AG08396 (cell line): Measurements from ENCODE around the gene ADAMTS10.
"Not testable (repeated sequence)": the region's sequence is repeated elsewhere in the genome, so short reads cannot be mapped to it uniquely, and the experiment has no call there.

Experiments used
- DNase-seq: peaks from one replicate; pipeline ENCODE4 v3.0.0; 2012; ENCODE audit warnings: low spot score, mixed read lengths

Gene ADAMTS10

DNA sequence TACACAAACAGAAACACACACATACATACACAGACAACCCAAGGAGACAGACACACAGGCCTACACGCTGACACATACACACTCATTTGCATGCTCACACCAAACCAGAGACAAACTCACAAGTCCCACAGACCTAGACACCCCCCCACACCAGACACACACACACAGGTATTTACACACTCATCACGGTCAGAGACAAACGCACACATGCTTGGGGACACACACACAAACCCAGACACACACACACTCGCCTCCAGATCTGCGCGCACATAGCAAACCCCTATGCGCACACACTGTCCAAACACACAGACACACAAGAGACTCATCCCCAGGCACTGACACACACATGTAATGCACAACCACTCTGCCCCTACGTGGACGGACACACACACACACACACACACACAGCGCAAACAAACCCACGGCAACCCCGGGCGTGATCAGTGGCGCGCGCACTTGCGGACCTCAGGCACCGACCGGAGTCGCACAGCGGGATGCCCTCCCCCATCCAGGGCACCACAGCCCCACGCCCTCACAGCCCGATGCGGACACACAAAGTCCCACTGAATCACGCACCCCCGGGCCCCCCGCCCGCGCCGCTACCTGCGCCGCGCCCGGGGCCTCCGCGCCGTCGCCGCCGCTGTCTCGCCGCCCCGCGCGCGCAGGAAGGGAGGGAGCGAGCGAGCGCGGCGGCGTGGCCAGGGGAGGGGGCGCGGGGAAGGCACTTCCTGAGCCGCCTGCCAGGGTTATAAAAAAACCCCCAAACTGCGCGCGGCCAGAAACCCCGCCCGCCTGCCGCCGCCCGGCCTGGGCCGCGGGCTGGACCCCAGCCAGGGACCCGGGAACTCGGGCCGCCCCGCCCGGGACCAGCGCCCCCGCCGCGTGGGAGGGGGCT, at the start of gene ADAMTS10:
Gene ADAMTS10 (minus strand): TSS at position 675 of the 895 bp plus-strand sequence. CDS start 5,005 bp downstream, outside the sequence.
- DNase-seq: peak; percentile 62

DNA sequence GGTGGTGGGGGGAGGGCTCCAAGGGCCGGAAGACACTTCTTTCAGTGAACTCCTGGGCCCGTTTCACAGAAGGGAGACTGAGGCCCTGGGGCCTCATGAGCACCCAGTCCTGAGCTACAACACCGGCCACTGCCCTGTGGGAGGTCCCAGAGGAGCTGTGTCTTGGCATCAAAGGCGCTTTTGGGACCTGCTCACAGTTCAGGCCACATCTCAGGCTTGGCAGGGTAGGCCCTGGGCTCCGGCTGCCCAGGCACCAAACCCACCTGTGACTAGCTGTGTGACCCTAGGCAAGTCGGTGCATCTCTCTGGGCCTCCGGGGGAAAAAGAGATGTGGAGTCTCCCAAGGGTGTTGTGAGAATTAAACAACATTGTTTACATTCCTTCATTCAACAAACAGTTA, 49.4 kb upstream of the ADAMTS10 start:
- DNase-seq: no peak

DNA sequence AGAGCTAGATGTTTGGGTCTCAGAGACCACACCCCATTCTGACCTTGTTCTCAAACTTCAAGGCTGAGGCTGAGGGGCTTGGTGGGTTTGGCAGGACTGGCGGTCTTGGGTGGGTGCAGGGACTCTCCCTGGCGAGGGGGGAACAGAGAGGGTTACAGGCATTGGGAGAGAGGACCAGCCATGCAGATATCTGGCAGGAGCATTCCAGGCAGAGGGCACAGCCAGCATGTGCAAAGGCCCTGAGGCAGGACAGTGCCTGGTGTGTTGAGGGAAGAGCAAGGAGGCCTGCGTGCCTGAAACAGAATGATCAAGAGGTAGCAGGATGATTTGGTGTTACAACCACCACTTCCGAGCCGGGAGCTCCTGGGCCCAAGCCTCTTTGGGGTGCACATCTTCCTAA, 47.4 kb upstream of the ADAMTS10 start:
- DNase-seq: no peak

DNA sequence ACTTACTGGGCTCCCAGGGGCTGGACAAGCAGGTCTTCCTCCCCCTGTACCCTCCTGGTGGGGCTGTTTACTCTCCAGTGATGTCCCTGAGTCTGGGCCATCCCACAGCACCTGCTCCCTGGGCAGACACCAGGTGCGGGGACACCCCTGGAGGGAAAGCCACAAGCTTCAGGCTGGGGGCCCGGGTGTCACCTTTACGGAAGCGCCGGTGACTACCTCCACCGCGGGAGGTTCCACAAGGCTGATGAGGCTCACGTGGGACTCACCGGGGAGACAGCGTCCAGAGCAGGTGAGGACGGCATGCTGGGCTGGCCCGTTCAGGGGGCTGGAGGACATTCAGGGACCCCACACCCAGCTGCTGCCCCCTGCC, 44.8 kb upstream of the ADAMTS10 start:
- DNase-seq: no peak

DNA sequence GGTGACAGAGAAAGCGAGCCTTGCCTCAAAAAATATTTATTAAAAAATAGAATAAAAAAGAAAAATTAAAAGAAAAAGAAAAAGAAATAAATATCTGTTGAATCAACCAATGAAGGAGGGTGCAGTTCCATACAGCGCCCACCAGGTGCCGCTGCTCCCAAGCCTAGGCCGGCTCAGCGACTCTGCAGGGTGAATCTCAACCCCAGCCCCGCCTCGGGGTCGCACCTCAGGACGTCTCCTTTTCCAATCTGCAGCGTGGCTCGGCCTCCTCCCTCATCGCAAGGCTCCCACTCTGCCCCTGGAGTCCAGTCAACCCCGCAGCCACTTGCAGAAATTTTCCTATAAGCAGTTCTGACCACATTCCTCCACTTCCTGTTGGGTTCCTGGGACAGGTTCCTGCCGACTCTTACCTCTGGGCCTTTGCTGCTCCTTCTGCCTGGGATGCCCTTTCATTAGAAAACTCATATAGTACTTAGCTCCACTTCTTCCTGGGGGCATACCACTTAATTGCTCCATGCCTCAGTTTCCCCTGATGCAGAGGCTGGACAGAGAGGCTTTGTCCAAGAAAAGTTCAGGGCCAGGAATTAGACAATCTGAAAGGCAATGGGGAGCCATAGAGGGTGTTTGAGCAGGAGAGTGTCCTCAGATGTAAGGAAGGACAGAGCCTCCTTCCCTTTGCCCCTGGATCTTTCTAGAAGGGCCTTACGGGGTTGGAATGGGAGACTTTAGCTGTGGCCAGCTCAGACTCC, 44.2 kb upstream of the ADAMTS10 start:
- DNase-seq: peak; percentile 79

DNA sequence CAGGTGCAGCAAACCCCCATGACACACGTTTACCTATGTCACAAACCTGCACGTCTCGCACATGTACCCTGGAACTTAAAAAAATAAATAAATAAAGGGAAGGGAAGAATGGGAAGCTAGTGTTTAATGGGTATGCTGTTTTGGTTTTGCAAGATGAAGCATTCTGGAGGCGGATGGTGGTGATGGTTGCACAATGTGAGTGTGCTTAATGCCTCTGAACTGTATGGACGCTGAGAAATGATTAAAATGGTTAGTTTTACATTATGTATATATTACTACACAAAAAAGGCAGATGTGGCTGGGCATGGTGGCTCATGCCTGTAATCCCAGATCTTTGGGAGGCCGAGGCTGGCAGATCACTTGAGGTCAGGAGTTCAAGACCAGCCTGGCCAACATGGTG, 37.7 kb upstream of the ADAMTS10 start:
- no peak for DNase-seq

DNA sequence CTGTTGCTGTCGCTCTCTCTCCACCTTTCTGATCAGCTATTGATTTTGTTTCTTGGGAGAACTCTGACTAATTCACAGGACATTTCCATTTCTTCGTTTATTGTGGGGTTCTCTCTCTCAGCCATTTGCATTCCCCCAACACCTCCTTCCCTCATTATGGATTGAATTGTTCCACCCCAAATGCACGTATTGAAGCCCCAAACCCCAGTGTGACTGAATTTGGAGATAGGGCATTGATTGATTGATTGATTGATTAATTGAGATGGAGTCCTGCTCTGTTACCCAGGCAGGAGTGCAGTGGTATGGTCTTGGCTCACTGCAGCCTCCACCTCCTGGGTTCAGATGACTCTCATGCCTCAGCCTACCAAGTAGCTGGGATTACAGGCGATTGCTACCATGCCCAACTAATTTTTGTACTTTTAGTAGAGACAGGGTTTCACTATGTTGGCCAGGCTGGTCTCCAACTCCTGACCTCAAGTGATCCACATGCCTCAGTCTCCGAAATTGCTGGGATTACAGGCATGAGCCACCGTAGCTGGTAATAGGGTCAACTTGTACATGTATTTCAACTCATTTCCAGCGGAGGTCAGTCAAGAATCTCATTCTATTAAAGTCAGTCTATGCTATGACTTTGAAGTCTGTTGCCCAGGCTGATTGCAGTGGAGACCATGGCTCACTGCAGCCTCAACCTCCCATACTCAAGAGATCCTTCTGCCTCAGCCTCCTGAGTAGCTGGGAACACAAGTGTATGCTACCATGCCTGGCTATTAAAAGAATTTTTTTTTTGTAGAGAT, 33.5 kb upstream of the ADAMTS10 start:
- DNase-seq: no peak

DNA sequence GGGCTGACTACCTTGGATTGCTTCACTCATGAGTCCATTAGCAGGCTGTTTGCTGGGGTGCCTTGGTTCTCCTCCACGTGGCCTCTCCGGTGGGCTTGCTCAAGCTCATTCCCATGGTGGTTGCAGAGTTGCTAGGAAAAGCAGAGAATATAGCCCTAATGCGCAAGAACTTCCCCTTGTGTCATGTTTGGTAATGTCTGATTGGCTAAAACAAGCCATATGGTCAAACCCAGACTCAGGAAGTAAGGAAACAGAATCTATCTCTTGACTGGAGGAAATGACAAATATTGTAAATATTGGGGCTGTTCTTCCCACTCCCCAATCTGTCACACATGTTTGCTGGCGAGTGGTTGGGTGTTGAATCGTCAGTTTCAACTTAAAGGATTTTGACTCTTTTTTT, 32.0 kb upstream of the ADAMTS10 start:
- DNase-seq: no peak

DNA sequence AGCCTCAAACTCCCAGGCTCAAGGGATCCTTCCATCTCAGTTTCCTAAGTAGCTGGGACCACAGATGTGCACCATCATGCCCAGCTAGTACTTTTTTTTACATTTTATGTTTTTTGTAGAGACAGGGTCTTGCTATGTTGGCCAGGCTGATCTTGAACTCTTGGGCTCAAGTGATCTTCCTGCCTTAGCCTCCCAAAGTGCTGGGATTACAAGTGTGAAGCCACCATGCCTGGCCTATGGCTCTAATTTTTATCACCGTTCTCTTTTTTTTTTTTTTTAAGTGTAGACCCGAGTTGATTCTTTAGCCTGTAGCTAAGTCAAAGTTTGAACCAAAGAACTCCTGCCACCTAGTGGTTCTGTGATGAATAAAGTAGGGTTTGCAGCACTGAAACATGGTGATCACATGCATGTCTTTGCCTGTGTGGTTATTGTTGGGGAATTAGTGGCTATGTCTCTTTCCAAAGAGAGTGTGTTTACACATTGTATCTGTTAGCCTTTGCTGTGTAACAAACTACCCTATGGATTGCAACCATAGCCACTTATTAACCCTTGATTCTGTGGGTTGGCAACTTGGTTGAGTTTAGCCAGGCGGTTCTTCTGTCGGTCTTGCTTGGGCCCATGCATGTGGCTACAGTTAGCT, 31.5 kb upstream of the ADAMTS10 start:
- DNase-seq: peak; percentile 59

DNA sequence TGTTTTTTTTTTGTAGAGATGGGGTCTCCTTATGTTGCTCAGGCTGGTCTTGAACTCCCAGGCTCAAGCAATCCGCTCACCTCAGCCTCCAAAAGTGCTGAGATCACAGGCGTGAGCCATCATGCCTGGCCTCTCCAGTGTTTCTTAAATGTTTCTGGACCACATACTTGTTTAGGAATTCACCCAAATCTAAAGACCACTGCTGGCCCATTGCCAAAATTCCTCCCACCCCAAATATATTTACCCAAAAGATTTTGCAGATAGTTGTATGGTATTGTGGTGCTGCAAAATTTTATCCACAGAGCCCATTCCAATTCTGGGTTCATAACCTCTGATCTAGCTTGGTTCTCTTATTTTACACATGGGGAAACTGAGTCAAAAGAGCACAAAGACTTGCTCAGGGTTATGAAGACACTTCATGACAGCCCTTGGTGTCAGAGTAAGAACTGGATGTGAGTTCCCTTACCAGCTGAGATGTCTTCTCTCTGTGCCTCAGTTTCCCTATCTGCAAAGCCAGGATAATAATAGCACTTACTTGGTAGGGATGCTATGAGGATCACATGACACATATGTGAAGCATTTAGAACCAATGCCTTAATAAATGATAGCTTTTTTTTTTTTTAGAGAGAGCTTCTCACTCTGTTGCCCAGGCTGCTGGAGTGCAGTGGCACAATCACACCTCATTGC, 30.8 kb upstream of the ADAMTS10 start:
- DNase-seq: no peak

DNA sequence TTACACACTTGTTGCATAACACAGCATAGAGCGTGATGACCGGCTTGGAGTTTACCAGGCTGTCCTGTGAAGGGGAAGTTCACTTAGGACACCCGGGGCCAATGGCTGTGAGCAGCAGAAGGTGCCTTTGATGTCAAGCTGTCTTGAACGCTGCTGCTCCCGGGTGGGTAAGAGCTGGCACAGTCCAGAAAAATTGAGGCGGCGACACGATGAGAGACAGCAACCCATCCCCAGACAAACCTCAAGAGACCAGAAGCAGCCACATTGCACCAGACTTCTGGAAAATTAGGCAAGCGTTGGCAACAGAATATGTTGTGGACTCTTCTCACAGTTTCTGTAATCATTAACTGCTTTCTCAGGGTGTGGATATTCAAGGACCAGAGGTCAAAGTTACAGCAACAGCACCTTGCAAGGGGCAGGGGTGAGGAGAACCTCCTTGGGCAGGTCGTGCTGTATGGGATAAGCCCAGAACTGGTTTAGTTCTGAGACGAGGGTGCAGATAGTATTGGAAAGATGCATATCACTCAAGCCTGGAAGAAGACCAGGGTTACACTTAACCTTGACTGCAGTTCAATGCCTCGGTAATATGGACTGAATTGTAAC, 30.0 kb upstream of the ADAMTS10 start:
- DNase-seq: no peak

DNA sequence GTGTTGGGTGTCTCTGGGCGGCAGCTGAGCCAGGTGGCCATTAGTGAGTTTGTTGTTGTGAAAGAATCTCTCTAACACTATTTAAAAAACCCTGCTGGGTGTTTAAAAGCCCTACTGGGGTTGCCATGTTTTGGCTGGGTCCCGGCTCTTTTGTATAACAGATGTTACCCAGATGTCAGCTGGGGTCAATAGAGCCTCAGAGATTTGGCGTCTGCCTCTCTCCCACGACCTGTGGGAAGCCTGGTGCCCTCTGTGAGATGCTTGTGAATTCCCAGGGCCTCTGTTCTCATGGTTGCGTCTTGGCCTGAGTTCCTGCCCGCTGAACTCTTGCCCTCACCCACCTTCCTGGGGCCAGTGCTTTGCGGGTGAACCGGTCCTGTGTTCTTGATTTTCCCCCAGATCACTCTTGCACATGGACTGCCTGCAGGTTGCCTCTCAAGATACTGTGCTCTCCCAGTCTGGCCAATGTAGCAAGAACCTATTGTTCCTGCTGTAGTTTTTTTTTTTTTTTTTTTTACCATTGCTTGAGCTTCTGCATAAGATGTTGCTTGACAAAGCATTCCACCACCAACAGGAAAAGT, 29.4 kb upstream of the ADAMTS10 start:
- DNase-seq: no peak

DNA sequence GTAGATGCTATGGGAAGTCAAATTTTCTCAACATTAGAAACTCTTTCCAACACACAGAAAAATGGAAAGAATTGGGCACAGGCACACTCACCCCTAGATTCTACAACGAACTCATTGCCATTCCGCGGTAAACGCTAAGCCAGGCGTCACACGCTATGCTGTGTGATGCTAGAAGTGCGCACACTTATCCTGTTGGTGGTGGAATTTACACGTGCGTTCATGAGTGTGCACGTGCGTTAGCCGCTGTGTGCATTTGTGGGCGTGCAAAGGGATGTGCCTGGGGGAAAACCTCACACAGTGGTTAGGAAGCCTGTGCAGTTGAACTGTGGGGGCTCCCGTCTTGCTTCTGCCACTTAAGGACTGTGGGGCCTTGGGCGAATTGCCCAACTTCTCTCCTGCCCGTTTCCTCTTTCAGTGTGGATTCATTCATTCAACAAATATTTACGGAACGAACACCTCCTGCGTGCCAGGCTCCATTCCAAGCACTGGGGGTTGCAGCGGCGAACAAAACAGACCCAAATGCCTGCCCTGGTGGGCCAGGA, 27.6 kb upstream of the ADAMTS10 start:
- DNase-seq: no peak

DNA sequence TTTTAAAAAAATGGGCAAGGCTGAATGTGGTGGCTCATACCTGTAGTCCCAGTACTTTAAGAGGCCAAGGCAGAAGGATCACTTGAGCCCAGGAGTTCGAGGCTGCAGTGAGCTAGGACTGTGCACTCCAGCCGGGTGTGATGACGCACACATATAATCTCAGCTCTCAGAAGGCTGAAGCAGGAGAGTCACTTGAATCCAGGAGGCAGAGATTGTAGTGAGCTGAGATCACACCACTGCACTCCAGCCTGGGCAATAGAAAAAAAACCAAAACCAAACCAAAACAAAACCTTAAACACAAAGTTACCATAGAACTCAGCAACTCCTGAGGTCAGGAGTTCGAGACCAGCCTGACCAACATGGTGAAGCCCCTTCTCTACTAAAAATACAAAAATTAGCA, 26.6 kb upstream of the ADAMTS10 start:
- DNase-seq: not testable (repeated sequence)

DNA sequence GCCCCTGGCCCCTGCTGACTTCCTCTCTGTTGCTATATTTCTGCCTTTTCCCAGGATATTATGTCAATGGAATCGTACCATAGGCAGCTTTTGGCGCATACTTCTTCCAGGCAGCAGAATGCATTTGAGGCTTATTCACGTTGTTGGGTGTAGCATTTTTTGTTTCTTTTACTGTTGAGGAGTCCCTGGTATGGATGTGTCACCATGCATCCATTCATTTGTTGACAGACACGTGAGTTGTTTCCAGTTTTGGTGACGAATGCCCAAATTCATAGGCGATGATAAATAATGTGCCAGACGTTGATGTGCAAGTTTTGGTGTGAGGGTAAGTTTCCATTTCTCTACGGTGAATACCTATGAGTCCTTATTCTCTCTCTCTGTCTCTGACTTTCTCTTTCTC, 24.9 kb upstream of the ADAMTS10 start:
- DNase-seq: no peak

DNA sequence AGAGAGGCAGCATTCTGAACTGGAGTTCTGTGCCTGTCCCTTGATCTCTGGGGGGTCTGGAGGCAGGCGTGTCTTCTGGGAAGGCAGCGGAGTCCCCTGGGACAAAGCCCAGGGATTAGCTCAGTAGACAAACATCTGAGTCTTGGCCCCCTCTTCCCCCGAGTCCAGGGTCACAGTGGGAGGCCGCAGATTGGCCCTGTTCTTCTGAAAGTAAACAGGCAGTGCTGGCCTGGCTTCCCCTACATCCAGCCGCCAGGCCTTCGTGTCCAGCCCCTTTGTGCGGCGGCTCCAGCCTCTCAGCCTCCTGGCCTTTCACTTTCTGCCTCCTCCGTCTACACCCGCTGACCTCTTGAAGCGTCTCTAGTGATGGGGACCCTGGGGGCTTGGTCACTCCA, 20.9 kb upstream of the ADAMTS10 start:
- DNase-seq: peak; percentile 56

DNA sequence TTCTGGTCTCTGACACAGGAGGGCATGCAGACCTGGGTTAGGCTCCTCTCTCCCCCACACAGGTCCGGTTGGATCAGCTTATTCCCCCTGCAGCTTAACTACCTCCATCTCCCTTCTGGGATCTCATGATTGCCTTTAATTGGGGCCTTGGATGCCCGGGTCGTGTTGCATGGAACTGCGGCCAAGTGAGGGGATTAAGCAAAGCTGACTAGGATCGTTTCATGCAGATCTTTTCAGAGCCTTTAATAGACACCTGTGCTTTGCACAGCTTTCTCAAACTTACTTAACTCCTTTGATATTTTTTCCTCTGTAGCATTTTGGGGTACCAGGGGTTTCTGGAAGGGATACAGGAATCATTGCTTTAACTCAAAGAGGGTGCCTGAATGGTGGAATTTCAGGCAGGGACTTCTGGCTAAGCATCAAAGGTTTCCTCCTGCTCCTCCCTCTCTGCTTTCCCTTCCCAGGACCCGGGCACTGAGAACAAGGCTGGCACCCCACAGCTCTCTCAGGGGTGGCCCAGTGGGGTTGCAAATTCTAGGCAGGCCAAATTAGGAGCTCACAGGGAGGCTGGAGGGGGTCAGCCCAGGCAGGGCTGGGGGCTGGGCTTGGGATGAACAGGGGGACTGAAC, 20.4 kb upstream of the ADAMTS10 start:
- DNase-seq: no peak

DNA sequence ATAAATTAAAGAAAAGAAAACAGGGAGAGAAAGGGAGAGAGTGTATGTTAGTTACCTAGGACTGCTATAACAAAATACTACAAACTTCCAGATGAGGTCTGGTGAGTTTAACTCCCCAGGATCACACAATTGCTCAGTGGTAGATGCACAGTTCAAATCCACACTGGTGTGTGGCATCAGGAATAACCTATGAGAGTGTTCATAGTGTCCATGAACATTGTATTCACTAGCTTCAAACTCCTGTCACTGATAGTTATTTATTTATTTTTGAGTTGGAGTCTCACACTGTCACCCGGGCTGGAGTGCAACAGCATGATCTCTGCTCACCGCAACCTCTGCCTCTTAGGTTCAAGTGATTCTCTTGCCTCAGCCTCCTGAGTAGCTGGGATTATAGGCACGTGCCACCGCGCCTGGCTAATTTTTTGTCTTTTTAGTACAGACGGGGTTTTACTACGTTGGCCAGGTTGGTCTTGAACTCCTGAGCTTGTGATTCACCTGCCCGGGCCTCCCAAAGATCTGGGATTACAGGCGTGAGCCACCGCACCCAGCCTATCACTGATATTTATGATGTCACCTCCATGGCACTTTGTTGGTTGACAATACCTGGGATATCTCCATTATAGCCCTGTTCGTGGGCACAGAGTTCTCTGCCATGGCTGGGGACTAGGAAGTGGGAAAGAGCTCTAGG, 19.6 kb upstream of the ADAMTS10 start, which contains the start of gene NFILZ:
Gene NFILZ (plus strand): TSS at position 638 of the 688 bp plus-strand sequence. CDS start 46,133 bp downstream, outside the sequence.
- DNase-seq: no peak

DNA sequence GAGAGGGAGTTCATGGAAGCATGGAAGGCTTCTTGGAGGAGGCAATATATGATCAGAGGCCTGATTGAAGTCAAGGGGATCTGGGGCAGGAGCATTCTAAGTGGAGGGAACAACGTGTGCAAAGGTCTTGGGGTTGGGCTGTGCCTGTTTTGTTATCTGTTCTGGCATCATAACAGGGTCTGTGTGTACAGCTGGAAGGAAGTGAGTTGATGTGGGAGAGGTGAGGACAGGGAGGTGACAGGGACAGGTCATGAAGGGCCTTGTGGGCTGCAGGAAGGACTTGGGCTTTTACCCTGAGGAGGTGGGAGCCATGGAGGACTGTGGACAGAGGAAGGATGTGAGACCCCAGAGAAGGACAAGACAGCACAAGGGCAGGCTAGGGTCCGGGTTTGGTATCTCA, 18.7 kb upstream of the ADAMTS10 start:
- DNase-seq: no peak
